GM12872 (cell line): ENCODE data around the gene BCO1.

Experiments
- TF ChIP-seq, protein P1 (sequence below): IDR thresholded peaks from 3 replicates; pipeline ENCODE4 v1.5.1; 2011; ENCODE audit warnings: low read depth, mild to moderate bottlenecking, low read length, moderate library complexity; ENCODE audit not compliant: insufficient read depth

BCO1 gene

DNA sequence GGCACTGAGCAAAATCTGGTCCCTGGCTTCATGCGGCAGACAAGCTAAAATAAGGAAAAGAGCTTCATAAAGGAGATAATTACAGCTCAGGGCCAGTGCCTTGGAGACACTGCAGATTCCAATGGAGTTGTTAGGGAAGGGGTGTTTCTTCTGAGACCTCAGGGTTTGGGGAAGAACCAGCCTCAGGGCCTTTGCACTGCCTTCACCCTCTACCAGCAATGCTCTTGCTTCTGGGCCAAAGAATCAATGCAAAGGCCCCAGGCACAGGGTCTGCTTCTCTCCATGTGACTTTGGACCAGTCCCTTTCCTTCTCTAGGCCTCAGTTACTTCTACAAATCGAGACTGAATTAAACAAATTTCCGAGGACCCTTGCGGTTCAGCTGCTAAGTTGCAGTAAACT lies 40.0 kb downstream of the BCO1 start:
- TF ChIP-seq, protein P1, sequence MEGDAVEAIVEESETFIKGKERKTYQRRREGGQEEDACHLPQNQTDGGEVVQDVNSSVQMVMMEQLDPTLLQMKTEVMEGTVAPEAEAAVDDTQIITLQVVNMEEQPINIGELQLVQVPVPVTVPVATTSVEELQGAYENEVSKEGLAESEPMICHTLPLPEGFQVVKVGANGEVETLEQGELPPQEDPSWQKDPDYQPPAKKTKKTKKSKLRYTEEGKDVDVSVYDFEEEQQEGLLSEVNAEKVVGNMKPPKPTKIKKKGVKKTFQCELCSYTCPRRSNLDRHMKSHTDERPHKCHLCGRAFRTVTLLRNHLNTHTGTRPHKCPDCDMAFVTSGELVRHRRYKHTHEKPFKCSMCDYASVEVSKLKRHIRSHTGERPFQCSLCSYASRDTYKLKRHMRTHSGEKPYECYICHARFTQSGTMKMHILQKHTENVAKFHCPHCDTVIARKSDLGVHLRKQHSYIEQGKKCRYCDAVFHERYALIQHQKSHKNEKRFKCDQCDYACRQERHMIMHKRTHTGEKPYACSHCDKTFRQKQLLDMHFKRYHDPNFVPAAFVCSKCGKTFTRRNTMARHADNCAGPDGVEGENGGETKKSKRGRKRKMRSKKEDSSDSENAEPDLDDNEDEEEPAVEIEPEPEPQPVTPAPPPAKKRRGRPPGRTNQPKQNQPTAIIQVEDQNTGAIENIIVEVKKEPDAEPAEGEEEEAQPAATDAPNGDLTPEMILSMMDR = no peak

DNA sequence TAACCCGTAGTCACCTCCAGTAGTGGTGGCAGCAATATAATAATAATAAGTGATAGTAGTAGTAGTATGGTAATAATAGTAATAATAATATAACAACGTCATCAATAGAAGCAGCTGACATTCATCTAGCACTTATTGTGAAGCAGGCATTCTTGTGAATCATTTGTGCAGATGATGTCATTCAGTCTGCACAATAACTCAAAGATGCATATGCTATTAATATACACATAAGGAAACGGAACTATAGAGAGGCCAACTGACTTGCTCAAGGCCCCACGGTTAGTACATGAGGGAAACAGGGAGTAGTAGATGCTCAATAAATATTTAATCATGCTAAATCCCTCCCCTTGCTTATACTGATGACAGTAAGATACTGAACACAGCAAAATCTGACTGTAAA lies 40.9 kb downstream of the BCO1 start:
- TF ChIP-seq, protein P1 = no peak

DNA sequence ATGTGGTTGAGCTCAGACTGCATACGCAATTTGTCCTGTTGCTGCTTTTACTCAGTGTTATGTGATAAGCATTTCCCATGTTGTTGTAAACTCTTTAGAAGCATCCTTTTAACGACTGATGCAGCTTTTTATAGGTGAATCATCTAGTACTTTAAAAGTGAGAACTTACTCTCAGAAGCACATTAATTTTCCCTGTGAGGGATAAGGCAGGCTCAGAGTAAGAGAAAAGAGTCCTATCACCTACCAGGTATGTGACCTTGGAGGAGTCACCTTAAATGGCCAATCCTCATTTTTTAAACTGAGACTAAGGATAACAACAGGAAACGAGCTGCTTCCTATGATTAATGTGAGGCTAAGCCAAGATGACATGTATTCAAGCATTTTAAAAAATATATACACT lies 41.9 kb downstream of the BCO1 start:
- TF ChIP-seq, protein P1 = no peak

DNA sequence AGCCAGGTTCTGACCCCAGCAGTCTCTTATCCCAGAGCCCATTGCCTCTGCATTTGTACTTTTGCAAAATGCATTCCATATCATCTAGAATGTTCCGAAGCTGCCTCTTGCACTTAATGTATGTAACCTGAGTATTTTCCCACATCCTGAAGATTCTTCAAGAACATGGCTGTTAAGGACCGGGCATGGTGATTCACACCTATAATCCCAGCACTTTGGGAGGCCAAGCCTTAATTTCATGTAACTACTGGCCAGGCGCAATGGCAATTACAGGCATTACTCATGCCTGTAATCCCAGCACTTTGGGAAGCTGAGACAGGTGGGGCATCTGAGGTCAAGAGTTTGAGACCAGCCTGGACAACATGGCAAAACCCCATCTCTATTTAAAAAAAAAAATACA lies 44.6 kb downstream of the BCO1 start:
- TF ChIP-seq, protein P1 = no peak

DNA sequence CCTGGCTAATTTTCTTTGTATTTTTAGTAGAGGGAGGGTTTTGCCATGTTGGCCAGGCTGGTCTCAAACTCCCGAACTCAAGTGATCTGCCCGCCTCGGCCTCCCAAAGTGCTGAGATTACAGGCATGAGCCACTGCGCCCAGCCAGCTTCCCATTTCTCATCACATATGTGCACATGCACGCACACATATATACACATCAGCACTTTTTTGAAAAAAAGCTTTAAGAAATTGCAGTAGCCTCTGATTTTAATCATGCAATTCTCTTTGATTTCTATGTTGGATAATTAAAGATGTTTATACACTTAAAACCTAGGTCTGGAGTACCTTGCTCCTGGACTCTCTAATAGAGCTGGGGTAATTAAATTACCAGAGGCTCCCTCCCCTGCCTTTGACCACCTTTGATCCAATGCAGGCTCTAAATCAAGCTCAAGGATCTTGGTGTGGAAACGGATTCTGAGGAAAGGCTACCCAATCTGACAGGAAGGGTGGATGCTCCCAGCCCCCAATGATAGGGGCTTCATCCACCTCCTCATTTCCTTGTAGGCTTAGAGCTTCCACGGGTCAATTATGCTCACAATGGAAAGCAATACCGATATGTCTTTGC lies 46.6 kb downstream of the BCO1 start:
- TF ChIP-seq, protein P1 = no peak

DNA sequence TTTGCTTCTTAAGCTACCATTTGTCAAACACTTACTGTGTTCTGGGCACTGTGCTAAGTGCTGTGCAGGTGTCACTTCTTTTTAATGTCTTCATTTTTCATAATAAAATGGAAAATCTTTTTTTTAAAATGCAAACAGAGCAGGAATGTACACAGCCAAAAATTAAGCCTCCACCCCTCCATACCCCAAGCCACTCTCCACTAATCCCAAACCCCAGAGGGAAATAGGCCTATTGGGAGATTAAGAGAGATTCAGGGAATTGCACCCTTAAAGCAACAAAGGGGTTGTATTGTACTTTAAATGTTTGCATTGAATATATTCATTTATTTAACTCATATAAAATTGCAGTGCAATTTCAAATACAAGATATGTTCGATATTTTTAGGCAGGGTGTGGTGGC lies 47.7 kb downstream of the BCO1 start:
- TF ChIP-seq, protein P1 = no peak

DNA sequence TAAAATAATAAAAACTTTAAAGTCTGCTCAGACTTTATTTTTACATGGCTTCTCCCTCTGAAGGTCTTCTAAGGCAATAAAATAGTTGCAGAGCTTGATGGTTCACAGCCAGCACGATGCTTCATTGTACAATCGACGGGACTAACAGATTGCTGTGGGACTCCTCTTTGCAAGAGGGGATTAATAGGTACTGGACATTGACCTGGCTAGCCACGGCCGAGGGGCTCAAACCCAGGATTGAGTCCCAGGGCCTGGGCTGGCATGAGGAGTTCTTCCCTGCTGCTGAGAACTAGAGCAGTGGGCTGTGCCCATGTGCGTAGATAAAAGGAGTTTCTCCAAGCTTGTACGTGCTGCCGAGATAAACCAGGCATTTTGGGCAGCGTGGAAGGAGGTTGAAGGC lies 52.6 kb downstream of the BCO1 start:
- TF ChIP-seq, protein P1 = no peak
